Activated CD4-positive, CD25-positive, alpha-beta regulatory T cell treated with anti-CD3 and anti-CD28 coated beads, Interleukin-2, amount 50 U/mL, for 72 hours (primary cell): ENCODE results near the gene PIP4K2A.

Source experiments
- DNase-seq: peaks from one replicate; pipeline ENCODE4 v3.0.0; 2021

The PIP4K2A gene

DNA sequence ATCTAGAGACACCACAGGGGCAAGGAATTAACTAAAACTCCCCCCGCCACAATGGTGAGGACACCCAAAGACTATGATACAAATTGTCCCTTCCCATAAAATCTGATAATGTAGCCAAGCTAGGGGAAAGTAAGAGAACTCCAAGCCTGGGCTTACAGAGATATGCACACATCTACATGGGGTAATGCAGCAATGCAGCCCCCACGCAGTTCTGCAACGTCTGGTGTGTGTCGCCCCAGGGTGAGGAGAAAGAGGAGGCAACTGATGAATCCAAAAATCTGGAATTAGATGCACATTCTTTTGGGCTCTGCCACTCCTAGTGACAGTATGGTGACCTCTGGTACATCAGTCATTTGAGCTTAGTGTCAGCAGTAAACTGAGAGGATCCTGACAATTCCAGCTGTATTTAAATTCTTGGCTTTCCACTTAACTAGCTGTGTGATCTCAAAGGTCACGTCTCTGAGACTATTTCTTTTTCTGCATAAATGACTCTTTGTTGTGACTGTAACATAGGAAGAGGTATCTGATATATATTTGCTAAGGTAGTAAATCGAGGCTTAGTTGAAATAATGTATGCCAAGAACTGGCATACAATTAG is 51.5 kb downstream of the PIP4K2A start:
- no peak for DNase-seq

DNA sequence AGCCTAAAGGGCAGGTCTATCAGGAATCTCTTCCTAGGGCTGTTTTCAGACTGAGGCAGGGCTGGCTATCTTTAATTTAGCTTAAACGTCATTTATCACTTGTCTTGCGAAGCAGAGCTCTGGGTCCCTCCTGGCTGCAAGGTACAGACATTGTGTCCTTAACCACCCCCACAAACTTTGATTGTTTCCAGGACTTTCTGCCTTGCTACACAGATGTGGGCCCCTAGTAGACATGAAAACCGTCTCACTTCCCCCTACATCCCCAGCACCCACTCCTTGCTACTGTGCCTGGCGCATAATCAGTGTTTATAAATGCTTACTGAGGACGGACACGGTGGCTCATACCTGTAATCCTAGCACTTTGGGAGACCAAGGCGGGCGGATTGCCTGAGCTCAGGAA is 54.5 kb downstream of the PIP4K2A start:
- no peak for DNase-seq

DNA sequence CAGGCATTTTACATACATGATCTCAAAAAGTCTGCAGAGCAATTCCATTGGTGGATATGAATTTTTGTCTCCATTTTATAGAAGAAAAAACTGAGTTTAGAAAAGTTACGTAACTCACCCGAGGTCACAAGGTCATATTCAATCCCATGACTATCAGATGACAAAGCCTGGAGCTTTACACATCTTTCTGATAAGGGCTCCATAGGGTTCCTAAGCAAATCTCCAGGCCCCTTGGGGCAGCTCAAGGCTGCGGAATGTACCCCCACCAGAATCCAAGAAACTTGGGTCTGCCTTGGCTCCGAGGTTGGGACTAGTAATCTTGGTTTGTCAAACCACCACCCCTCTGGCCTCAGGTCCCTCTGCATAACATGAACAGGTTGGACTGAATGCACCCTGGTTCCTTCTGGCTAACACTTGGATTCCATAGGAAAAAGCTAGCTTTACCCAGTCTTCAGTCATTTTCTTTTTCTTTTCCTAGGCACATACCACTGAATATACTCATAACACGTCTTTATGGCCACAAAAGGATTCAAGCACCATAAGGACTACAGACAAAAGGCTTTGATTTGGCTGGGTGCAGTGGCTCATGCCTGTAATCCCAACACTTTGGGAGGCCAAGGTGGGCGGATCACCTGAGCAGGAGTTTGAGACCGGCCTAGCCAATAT is 55.5 kb downstream of the PIP4K2A start:
- DNase-seq = no peak

DNA sequence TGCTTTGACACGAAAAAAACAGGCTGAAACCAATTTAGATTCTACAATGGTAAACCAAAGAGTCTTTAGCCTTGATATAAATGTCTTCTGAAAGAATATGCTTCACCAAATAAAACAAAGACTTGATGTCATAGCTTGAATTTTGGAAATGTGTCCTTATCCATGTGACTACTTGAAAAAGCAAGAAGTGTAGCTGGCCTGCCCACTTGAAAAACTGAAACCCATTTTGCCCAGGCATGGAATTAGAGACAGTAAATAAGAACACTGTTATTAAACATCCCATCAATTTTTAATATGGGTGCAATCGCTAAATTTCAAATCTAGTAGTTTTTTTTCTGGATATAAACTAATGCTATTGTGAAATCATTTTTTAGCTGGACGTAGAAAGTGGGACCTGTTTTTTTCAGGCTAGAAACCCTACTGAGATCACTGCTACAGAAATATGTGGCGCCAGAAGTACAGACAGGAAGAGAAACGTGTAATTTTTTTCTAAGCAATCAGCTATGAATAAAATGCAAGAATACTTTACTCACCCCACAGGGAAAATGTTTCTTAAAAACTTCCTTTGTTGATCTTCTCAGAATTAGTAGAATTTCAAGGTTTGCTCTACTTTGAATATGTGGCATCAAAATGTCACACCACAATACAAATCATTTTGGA is 56.7 kb downstream of the PIP4K2A start:
- DNase-seq = no peak

DNA sequence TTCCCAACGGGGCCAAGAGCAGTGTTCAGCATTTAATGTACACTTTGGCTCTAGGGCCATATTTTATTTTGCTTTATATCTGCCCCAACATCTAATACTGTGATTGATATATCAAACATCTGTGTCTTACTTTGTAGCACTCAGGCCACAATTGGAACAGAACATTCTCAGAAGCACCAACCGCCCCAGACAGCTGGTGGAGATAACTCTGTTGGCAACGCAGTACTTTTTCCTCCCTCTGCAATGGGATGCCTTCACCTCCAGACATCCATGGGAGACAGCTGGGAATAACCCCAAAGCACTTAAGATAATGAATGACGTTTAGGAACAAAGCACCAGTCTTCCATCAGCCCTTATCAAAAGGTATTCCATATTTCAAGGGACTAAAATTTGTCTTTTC is 57.4 kb downstream of the PIP4K2A start:
- no peak for DNase-seq

DNA sequence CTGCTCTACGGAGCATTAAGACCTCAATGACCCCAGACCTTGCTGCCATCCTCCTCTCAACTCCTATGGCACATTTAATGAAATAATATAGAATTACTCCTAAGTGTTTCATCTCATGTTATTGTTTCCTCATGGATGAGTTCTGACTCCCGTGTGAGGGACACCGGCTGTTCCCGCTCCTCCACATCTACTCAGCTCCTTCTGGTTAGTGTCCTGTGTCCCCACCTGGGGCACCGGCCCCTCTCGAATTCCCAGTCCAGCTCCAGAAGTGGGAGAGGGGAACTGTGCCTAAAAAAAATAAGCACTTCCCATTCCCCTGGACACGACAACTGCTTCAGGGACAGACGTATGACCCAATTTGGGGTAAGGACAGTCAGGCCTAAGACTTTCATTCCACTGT is 58.3 kb downstream of the PIP4K2A start:
- DNase-seq = no peak

DNA sequence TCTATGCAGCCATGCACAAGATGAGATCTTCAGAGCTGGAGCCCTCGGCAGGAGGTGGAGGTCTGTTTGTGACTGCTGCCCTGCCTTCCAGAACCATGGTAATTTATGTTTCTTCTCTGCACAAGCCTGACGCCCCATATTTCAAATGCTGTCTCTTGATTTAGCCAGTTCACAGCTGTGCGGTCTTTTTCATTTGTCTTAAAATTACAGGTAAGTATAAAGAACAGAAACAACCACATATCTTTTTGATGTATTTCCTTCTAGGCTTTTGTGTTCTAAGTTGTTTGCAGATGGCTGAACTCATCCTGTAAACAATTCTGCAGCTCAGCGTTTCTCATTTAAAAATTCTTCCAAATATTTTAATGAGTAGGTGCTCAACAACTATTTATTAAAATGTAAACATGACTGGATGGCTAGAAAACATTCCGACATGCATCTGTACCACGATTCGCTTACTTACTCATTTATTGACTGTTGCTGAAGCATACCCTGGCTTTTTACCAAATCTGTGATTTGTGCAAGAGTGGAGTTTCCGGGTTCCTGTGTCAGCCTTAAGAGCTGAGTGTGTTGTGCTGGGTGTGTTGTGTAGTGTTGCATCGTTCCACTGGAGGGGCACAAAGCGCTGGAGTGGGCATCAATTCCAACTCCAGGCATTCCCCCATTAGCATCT is 58.9 kb downstream of the PIP4K2A start:
- no peak for DNase-seq

DNA sequence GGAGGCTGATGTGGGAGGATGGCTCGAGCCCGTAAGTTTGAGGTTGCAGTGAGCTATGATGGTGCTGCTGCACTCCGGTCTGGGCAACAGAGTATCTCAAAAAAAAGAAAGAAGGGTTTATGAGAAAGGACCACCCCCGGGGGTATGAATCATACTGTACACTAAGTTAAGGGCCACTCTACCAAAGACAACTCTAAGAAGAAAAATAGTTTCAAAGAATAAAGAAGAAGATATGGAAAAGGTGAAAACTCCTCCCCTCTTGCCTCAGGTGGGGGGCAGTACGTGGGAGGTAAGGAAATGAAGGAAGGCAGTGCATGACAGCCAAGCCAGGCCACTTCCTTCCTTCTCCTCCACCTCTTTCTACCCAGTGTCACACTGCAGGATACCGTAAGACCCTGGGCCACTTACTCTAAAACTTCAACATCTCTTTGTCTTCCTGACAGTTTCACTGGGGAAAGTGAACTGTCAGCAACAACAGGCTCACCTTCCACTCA is 61.3 kb downstream of the PIP4K2A start:
- no peak for DNase-seq

DNA sequence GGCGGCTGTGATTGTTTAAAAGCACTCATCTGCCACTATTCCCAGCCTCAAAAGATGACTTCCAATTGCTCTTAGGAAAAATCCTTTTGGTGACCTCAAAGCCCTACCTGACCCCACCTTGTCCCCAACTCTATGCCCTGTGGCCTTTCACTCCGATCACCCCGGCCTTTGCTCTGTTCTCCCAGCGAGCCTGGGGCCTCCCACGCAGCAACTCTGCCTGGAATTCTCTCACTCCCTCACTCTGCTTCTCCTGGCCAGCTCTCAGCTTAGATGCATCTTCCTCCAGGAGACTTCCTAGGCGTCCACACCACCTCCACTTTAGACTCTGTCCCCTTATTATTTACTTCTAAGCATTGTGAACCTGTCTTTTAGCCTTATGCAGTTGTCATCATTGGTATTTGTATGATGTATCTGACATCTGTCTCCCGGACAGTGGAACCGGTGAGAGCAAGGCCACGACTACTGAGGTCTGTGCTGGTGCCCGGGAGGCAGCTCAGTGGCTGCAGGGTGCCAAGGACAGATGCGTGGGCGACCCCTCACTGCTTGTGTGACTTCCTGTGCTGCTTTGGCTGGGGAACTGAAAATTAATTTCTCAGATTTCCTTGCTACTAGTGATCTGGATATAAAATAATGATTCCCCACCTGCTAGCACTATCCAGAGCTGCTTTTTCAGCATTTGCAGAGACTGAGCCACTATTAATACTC is 63.0 kb downstream of the PIP4K2A start:
- no peak for DNase-seq

DNA sequence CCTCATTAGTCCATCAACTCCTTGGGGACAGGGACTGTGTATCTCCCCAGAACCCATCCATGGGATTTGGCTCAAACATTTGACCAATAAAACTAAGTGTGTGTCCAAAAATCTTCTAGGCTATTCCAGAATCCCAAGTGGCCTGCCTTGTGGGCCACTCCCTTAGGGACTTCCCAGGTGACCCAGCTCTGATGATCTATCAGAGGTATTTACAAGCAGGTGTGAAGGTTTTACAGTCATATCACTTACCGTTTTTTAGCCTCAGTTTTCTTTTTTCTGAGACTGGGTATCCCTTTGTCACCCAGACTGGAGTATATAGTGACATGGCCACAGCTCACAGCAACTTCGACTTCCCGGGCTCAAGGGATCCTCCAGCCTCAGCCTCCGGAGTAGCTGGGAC is 64.4 kb downstream of the PIP4K2A start:
- DNase-seq = no peak

DNA sequence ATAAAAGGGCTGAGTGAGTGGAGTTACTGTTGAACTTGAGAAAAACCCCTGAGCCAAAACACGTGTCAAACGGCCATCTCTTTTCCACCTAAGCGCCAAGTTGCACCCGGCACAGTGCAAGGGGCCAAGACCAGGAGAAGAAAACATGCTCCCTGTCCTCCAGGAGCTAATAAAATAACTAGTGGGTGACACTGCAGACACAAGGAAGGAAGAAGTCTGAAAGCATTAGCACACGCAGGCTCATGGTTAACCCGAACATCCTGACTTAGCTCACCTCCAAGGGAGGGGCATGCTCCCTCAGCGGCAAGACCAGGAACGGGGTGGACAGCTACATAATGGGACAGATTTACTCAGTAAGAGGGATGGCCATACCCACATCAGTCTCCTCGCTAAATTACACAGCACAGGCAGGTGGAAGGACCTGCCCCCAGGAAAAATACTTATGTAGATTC is 65.0 kb downstream of the PIP4K2A start:
- DNase-seq = no peak

DNA sequence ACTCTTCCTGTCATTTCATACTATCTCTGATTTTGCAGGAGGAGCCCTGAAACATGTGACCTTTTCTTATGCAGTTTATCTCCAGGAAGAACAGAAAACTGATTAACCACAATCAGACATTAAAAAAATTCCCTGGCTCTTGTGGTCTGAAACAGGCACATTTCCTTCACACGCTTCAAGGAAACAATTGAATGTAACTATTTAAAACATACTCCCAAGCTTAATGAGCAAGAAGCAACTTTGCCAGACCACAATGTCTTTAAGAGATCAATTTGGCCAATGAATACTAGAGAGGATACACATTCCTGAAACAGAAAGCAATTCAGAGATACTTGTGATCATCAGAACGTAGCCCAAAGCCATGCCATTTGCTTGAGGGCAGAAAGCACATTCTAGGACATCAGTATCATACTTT is 65.8 kb downstream of the PIP4K2A start:
- DNase-seq = no peak

DNA sequence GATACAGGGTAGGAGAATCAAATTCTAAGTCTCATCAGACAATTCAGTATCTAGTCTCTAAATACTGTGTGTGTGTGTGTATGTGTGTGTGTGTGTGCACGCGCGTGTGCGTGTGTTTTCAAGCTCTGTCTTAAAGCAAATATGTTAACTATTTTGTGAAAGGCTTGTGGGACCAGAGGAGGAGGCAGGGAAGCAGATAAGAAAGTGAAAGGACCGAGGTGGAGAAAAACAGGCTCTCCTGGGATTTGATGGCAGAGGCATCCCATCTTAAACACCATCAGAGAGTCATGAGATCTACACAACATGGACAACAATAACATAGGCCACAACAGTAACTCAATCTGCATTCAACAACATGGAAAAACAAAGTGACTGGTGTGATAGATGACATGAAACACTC is 67.1 kb downstream of the PIP4K2A start:
- no peak for DNase-seq

DNA sequence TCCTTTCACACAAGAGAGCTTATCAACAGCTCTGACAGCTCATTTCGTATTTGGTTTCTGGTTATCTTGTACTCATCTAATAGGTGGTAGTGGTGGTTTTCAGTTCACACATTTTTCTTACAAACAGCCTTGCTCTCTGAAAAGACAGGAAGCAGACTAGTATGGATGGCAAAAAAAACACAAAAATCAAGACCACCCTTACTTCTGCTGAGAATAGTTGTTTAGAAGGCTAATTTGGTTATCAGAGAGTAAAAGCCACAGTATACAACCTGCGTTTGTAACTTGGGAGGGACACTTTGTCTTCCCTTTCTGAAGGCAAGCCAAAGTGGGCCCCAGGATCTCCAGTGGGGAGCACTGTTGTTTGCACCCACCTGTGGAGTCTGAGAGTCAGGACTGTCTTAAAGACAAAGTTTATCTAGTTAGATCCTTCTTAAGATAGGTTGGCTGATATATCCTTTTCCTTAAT is 68.0 kb downstream of the PIP4K2A start:
- no peak for DNase-seq

DNA sequence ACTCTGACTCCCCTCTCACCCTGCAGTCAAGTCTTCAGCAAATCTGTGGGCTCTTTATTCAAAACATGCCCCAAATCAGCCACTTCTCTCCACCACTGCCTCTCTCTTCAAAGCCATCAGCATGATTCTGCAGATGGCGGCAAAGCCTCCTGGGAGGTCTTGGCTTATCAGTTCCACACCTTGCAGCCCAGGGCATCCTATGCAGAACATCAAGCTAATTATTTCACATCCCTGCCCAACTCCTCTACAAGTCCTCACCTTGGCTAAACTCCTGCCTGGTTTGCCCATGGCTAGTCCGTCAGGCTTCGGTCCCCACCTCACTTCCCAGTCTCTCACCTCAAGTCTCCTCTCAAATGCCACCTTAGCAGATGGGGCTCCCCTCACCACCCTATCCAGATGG is 70.2 kb downstream of the PIP4K2A start:
- no peak for DNase-seq

DNA sequence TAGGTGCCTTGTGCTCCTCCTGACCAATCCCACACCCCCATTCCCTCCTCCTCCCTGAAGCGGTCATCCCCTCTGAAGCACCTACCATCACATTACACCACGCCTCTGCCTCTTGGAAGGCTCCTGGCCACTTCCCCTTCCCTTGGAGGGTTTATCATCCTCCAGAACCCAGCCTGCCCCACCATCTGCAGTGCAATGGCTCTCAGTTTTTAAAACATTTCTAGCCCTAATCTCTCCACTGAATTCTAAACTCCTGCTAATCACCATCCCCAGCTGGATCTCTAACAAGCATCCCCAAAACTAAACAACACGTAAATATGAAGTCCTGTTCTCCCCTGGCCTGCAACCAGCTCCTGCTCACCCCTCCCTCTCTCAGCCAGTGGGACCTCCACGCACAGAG is 70.6 kb downstream of the PIP4K2A start:
- no peak for DNase-seq

DNA sequence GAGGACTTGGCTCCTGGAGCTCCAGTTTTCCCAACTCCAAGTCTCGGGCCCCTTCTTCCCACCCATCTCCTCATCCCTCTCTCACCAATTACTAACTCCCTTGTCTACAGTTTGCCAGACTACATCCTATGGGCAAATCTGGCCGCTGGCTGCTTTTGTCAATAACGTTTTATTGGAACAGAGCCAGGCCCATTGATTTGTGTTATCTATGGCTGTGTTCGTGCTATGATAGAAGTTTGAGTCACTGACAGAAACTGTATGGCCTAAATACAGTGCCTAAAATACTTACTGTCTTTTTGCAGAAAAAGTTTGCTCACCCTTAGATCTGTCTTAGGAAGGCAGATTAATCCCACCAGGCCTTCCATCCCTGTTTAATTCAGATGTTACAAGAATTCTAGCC is 71.3 kb downstream of the PIP4K2A start:
- no peak for DNase-seq

DNA sequence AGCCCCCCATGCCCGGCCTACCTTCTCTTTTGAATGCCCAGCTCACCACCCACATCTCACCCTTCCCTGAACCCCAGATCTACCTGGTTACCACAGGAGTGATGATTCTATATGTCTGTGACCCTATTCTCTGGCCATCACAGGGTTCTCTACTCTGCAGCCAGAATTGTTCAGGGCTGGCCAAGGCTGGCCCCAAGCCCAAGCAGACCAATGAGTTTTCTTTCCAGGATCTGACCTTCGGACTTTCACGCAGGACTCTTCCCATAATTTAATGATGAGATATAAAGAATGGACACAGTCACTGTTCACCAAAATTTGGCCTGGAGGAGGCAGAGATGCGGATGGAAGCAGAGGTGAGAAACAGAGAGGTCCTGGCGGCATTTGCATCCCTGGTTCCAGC is 72.6 kb downstream of the PIP4K2A start:
- no peak for DNase-seq

DNA sequence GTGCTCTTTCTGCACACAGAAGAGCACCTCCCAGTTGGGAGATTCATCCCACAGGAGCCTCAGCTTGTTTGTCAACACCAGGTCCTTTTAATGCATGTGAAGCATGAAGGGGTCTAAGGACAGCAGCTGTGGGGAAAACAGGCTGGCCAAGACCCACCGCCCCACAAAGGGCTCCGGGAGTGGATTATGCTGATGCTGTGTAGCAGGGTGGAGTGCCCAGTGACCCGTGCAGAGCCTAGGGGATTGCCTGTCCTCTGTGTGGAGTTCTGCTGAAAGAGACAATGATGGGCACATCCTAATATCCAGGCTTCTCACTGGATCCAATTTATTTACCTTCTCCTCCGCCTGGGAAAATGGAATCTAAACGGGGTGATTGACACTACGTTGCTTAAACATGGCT is 74.0 kb downstream of the PIP4K2A start:
- no peak for DNase-seq

DNA sequence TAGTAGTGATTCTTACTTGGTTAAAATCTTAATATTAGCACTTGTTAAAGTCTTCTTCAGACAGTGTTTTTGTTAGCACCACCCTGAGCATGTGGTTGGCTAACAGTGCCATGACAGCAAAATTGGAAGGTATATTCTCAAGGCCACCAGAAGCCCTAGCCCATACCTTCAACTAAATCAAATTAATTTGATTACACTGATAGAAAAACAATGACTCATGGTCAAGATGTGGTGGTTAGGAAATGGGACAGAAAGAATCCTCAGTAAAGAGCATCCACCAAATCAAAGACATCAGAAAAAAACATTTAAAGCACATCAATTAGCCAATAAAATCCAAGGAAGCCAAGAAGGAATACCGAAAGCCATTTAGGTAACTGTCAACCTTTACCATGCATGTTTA is 75.5 kb downstream of the PIP4K2A start:
- no peak for DNase-seq

DNA sequence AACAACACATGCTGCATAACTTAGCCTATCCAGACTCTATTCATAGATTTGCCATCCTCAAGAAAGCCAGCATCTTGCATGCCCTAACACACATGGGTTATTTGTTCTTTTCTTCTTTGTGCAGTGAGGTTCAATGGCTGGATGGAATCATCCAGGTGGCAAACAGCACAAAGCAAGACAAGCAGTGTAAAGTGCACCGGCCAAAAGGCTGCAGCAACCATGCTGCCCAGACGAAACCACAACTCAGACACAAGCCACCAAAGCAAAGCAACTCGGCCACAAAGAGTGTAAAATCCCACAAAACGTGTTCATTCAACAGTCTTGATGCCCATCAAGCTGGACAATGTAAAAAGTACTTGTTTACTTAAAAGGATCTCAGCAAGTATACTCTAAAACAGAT is 76.9 kb downstream of the PIP4K2A start:
- DNase-seq = no peak

DNA sequence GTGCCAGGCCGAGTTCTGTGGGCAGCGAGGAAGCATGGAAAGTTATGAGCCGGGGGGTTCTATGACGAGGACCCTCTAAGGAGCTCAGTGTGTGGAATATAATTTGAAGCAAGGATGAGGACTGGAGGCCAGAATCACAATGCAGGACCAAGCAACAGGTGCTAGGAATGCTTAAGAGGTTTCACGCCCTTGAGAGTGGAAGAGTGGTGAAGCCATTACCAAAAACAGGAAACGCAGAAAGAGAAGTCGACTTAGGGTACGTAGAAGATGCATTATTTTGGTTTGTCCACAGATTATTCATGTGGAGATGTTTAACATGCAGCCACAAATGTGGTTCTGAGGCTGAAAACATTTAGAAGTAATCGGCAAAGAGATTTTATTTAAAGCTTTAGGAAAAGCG is 78.7 kb downstream of the PIP4K2A start:
- no peak for DNase-seq
